CD4-positive, alpha-beta T cell treated with Interleukin-17A for 4 hours (primary cell): ENCODE data around the gene FABP1.

Experiments used
- DNase-seq: peaks from one replicate; pipeline ENCODE4 v3.0.0-alpha.2; 2020; ENCODE audit warnings: mixed read lengths

Gene FABP1

GRCh38 chr2:88127888-88128653 lies at the start of gene FABP1:
Gene FABP1 (minus strand): TSS chr2:88128062. CDS start chr2:88128017, 45 bp downstream.
- DNase-seq: no peak

- DNase-seq: no peak
These were observed 49.7 kb upstream of the FABP1 start for GRCh38 chr2:88177556-88177955.

GRCh38 chr2:88176352-88176984 lies 48.6 kb upstream of the FABP1 start:
- no peak for DNase-seq

- DNase-seq: no peak
These were observed 45.0 kb upstream of the FABP1 start for GRCh38 chr2:88172882-88173281.

GRCh38 chr2:88171966-88172365 lies 44.1 kb upstream of the FABP1 start:
- no peak for DNase-seq

GRCh38 chr2:88170472-88170892 lies 42.6 kb upstream of the FABP1 start:
- DNase-seq: no peak

GRCh38 chr2:88168386-88168785 lies 40.5 kb upstream of the FABP1 start:
- DNase-seq: no peak

- DNase-seq: no peak
These were observed 39.9 kb upstream of the FABP1 start for GRCh38 chr2:88167740-88168139.

- no peak for DNase-seq
These were observed 37.6 kb upstream of the FABP1 start for GRCh38 chr2:88165332-88166003.

GRCh38 chr2:88161446-88162244 lies 33.8 kb upstream of the FABP1 start:
- no peak for DNase-seq

- DNase-seq: no peak
These were observed 32.7 kb upstream of the FABP1 start for GRCh38 chr2:88160517-88160916.

- DNase-seq: peak; percentile 66
These were observed 32.1 kb upstream of the FABP1 start for GRCh38 chr2:88159955-88160415.

- DNase-seq: no peak
These were observed 31.6 kb upstream of the FABP1 start for GRCh38 chr2:88159481-88159880.

GRCh38 chr2:88148929-88149438 lies 21.1 kb upstream of the FABP1 start:
- no peak for DNase-seq

GRCh38 chr2:88147145-88147544 lies 19.3 kb upstream of the FABP1 start:
- no peak for DNase-seq

GRCh38 chr2:88146590-88146989 lies 18.7 kb upstream of the FABP1 start:
- DNase-seq: no peak

- no peak for DNase-seq
These were observed 17.1 kb upstream of the FABP1 start for GRCh38 chr2:88144914-88145497.

GRCh38 chr2:88144271-88144670 lies 16.4 kb upstream of the FABP1 start:
- no peak for DNase-seq

- no peak for DNase-seq
These were observed 14.1 kb upstream of the FABP1 start for GRCh38 chr2:88141952-88142351.

GRCh38 chr2:88139804-88140203 lies 11.9 kb upstream of the FABP1 start:
- no peak for DNase-seq

- DNase-seq: no peak
These were observed 11.4 kb upstream of the FABP1 start for GRCh38 chr2:88139203-88139702.

- DNase-seq: no peak
These were observed 10.0 kb upstream of the FABP1 start for GRCh38 chr2:88137833-88138232.
